ENCODE results near the gene ATP12A.

The ATP12A gene

GRCh38 chr13:24680921-24681604, 855 bp downstream of the ATP12A start:
- H3K27ac ChIP-seq (ENCODE audit: low read length): no peak overlapping the region
- H3K36me3 ChIP-seq (ENCODE audit: control insufficient read depth, low read depth, low read length): no peaks in the 10 kb centered on the region
- no peak overlapping the region for H3K9ac ChIP-seq (ENCODE audit: low read length)
- peaks cover 34% of the 10 kb centered on the region for H3K27me3 ChIP-seq (ENCODE audit: control insufficient read depth, insufficient read depth, low read length)
- peaks cover 16% of the 10 kb centered on the region for H3K4me1 ChIP-seq (ENCODE audit: control insufficient read depth, low read depth, low read length)
- no peaks in the 10 kb centered on the region for H3K9me3 ChIP-seq (ENCODE audit: control insufficient read depth, low read depth, low read length)
- H3K4me3 ChIP-seq (ENCODE audit: low read length): peak overlapping the region; percentile 59

GRCh38 chr13:24681930-24682329, 1.7 kb downstream of the ATP12A start:
- H3K4me1 ChIP-seq (ENCODE audit: control insufficient read depth, low read depth, low read length): peaks cover 16% of the 10 kb centered on the region
- no peaks in the 10 kb centered on the region for H3K36me3 ChIP-seq (ENCODE audit: control insufficient read depth, low read depth, low read length)
- no peak overlapping the region for H3K27ac ChIP-seq (ENCODE audit: low read length)
- peaks cover 34% of the 10 kb centered on the region for H3K27me3 ChIP-seq (ENCODE audit: control insufficient read depth, insufficient read depth, low read length)
- H3K4me3 ChIP-seq (ENCODE audit: low read length): no peak overlapping the region
- H3K9me3 ChIP-seq (ENCODE audit: control insufficient read depth, low read depth, low read length): no peaks in the 10 kb centered on the region
- no peak overlapping the region for H3K9ac ChIP-seq (ENCODE audit: low read length)

- Histone ChIP-seq H3K9ac (ENCODE audit: low read length) (no peak overlapping the region), H3K4me3 (ENCODE audit: low read length) (no peak overlapping the region), H3K4me1 (ENCODE audit: control insufficient read depth, low read depth, low read length) (peaks cover 16% of the 10 kb centered on the region), H3K27ac (ENCODE audit: low read length) (no peak overlapping the region), H3K9me3 (ENCODE audit: control insufficient read depth, low read depth, low read length) (no peaks in the 10 kb centered on the region), H3K36me3 (ENCODE audit: control insufficient read depth, low read depth, low read length) (no peaks in the 10 kb centered on the region), H3K27me3 (ENCODE audit: control insufficient read depth, insufficient read depth, low read length) (peaks cover 34% of the 10 kb centered on the region)
Observed at GRCh38 chr13:24682353-24682752, 2.1 kb downstream of the ATP12A start.

GRCh38 chr13:24683351-24683750, 3.1 kb downstream of the ATP12A start:
- Histone ChIP-seq H3K27ac (ENCODE audit: low read length) (no peak overlapping the region), H3K9ac (ENCODE audit: low read length) (no peak overlapping the region), H3K27me3 (ENCODE audit: control insufficient read depth, insufficient read depth, low read length) (peaks cover 34% of the 10 kb centered on the region)

DNA sequence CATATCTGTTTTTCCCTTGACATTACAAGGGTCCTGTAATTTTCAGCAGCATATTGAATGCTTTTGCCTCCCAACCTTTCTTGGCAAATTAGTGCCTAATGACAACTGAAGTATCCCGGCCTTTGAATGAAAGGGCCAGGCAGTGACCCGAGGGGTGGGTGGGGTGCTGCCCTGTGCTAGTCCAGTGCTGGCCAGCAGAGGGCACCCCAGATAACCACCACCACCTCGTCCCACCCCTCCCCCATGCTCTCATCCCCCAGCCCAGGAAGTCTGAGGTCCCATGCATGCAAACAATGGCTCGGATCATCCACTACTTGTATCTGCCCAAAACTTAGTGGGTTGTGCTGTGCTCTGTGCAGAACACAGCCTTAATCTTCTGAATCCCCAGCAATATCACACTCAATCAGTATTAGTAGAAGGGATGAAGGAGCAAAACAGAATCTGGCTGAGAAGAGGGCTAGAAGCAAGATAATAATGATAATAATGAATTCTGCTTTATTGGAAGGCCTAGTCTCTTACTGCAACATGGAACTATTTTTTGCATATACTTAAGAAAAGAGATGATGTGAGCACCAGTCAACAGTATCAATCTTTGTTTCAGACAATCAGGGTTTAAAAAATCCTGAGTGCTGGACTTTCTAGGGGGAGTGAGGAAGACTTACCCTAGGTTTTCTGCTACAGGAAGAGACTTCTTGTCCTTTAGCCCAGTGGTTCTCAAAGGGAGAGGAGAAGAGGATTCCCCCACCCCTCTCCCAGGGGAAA, 3.8 kb downstream of the ATP12A start:
- no peaks in the 10 kb centered on the region for H3K36me3 ChIP-seq (ENCODE audit: control insufficient read depth, low read depth, low read length)
- H3K4me1 ChIP-seq (ENCODE audit: control insufficient read depth, low read depth, low read length): peaks cover 16% of the 10 kb centered on the region
- H3K27me3 ChIP-seq (ENCODE audit: control insufficient read depth, insufficient read depth, low read length): peaks cover 31% of the 10 kb centered on the region
- H3K4me3 ChIP-seq (ENCODE audit: low read length): peak overlapping the region; percentile 6
- no peak overlapping the region for H3K27ac ChIP-seq (ENCODE audit: low read length)
- H3K9me3 ChIP-seq (ENCODE audit: control insufficient read depth, low read depth, low read length): no peaks in the 10 kb centered on the region
- no peak overlapping the region for H3K9ac ChIP-seq (ENCODE audit: low read length)

More at GRCh38 chr13:24683351-24683750, 3.1 kb downstream of the ATP12A start:
- Histone ChIP-seq H3K4me3 (ENCODE audit: low read length) (no peak overlapping the region), H3K4me1 (ENCODE audit: control insufficient read depth, low read depth, low read length) (peaks cover 16% of the 10 kb centered on the region), H3K36me3 (ENCODE audit: control insufficient read depth, low read depth, low read length) (no peaks in the 10 kb centered on the region), H3K9me3 (ENCODE audit: control insufficient read depth, low read depth, low read length) (no peaks in the 10 kb centered on the region)

DNA sequence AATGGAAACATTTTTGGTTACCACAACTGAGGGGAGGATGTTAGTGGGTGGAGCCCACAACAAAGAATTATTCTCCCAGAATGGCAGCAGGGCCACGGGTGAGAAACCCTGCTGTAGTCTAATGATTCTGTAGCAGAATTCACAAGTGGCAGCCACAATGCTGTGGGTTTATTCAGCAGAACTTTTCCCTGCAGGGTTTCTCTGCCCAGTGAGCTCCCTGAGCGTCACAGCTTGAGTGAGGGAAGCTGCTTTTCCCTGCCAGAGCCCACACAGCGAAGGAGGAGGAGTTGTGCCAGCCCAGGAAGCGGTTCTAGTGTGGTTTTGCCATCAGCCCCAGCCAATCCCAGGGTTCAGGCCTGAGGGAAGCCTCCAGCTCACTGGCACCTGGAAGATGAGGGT, 4.4 kb downstream of the ATP12A start:
- H3K27ac ChIP-seq (ENCODE audit: low read length): no peak overlapping the region

GRCh38 chr13:24685314-24685713, 5.1 kb downstream of the ATP12A start:
- H3K9me3 ChIP-seq (ENCODE audit: control insufficient read depth, low read depth, low read length): no peaks in the 10 kb centered on the region
- peaks cover 16% of the 10 kb centered on the region for H3K4me1 ChIP-seq (ENCODE audit: control insufficient read depth, low read depth, low read length)
- H3K27me3 ChIP-seq (ENCODE audit: control insufficient read depth, insufficient read depth, low read length): peaks cover 18% of the 10 kb centered on the region
- no peaks in the 10 kb centered on the region for H3K36me3 ChIP-seq (ENCODE audit: control insufficient read depth, low read depth, low read length)
- no peak overlapping the region for H3K27ac ChIP-seq (ENCODE audit: low read length)
- no peak overlapping the region for H3K9ac ChIP-seq (ENCODE audit: low read length)
- H3K4me3 ChIP-seq (ENCODE audit: low read length): no peak overlapping the region

More for the DNA sequence above, 4.4 kb downstream of the ATP12A start:
- Histone ChIP-seq H3K27me3 (ENCODE audit: control insufficient read depth, insufficient read depth, low read length) (peaks cover 25% of the 10 kb centered on the region), H3K4me1 (ENCODE audit: control insufficient read depth, low read depth, low read length) (peaks cover 16% of the 10 kb centered on the region), H3K9ac (ENCODE audit: low read length) (no peak overlapping the region), H3K9me3 (ENCODE audit: control insufficient read depth, low read depth, low read length) (no peaks in the 10 kb centered on the region), H3K4me3 (ENCODE audit: low read length) (no peak overlapping the region), H3K36me3 (ENCODE audit: control insufficient read depth, low read depth, low read length) (no peaks in the 10 kb centered on the region)

DNA sequence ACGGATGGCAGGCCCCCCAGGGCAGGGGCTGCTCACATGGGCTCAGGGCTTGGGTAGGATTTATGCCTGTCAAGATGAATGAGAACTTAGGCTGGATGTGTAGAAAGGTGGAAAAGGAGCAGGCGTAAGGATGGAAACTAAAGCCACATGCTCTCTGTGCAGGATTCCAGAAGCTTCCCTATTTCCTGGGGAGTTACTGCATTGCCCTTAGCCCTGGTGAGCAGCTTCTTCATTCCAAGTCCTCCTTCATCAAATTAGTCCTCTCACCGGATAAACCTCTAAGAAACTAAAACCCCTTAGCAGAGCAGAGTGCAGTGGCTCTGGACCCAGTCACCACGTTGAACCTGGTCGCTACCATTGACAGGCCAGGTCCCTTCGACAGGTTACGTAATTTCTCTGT, 7.4 kb downstream of the ATP12A start:
- no peak overlapping the region for H3K27ac ChIP-seq (ENCODE audit: low read length)
- H3K36me3 ChIP-seq (ENCODE audit: control insufficient read depth, low read depth, low read length): no peaks in the 10 kb centered on the region
- H3K9ac ChIP-seq (ENCODE audit: low read length): no peak overlapping the region
- H3K27me3 ChIP-seq (ENCODE audit: control insufficient read depth, insufficient read depth, low read length): no peaks in the 10 kb centered on the region
- no peak overlapping the region for H3K4me3 ChIP-seq (ENCODE audit: low read length)
- H3K9me3 ChIP-seq (ENCODE audit: control insufficient read depth, low read depth, low read length): no peaks in the 10 kb centered on the region
- peaks cover 16% of the 10 kb centered on the region for H3K4me1 ChIP-seq (ENCODE audit: control insufficient read depth, low read depth, low read length)

GRCh38 chr13:24688111-24688510, 7.9 kb downstream of the ATP12A start:
- Histone ChIP-seq H3K27ac (ENCODE audit: low read length) (no peak overlapping the region), H3K27me3 (ENCODE audit: control insufficient read depth, insufficient read depth, low read length) (peaks cover 4% of the 10 kb centered on the region), H3K4me1 (ENCODE audit: control insufficient read depth, low read depth, low read length) (peaks cover 16% of the 10 kb centered on the region), H3K9ac (ENCODE audit: low read length) (no peak overlapping the region), H3K9me3 (ENCODE audit: control insufficient read depth, low read depth, low read length) (no peaks in the 10 kb centered on the region), H3K36me3 (ENCODE audit: control insufficient read depth, low read depth, low read length) (no peaks in the 10 kb centered on the region), H3K4me3 (ENCODE audit: low read length) (no peak overlapping the region)

DNA sequence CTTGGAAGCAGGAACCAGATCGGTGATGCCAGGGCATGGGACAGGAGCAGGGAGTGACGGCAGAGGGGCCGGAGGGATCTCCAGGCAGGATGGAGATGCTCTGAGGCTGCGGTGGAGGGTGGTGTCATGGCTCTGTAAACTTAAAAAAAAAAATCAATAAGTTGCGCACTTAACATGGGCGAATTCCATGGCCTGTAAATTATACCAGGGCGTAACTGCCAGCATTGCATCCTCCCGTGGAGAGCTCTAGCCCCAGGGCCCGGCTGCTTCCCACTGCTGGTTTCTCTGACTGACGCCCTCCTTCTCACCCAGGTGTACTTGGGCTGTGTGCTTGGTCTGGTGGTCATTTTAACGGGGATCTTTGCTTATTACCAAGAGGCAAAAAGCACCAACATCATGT, 8.7 kb downstream of the ATP12A start:
- Histone ChIP-seq H3K9me3 (ENCODE audit: control insufficient read depth, low read depth, low read length) (no peaks in the 10 kb centered on the region), H3K36me3 (ENCODE audit: control insufficient read depth, low read depth, low read length) (no peaks in the 10 kb centered on the region), H3K27ac (ENCODE audit: low read length) (no peak overlapping the region), H3K4me3 (ENCODE audit: low read length) (no peak overlapping the region), H3K4me1 (ENCODE audit: control insufficient read depth, low read depth, low read length) (peaks cover 10% of the 10 kb centered on the region), H3K9ac (ENCODE audit: low read length) (no peak overlapping the region), H3K27me3 (ENCODE audit: control insufficient read depth, insufficient read depth, low read length) (peaks cover 12% of the 10 kb centered on the region)

DNA sequence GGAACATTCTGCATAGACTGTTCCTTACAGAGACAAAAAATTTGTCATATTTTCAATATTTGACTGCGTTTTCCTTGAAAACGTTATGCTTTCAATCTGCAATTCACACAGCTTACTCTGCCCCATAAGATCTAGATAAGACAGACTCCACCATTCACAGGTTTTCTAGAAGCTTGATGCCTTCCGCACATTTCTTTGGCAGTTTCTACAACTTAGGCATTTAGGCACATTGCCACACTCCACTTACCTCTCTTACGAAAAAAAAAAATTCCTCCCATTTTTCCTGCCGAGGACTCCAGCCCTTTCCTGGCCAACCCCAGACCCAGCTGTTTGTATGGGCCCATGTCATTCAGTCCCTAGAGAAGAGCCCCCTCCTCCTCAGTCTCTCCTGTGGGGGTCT, 11.2 kb downstream of the ATP12A start:
- Histone ChIP-seq H3K9me3 (ENCODE audit: control insufficient read depth, low read depth, low read length) (no peaks in the 10 kb centered on the region), H3K9ac (ENCODE audit: low read length) (no peak overlapping the region), H3K27me3 (ENCODE audit: control insufficient read depth, insufficient read depth, low read length) (peaks cover 12% of the 10 kb centered on the region), H3K36me3 (ENCODE audit: control insufficient read depth, low read depth, low read length) (no peaks in the 10 kb centered on the region), H3K27ac (ENCODE audit: low read length) (no peak overlapping the region), H3K4me3 (ENCODE audit: low read length) (no peak overlapping the region), H3K4me1 (ENCODE audit: control insufficient read depth, low read depth, low read length) (no peaks in the 10 kb centered on the region)

GRCh38 chr13:24692561-24692960, 12.4 kb downstream of the ATP12A start:
- Histone ChIP-seq H3K36me3 (ENCODE audit: control insufficient read depth, low read depth, low read length) (no peaks in the 10 kb centered on the region), H3K9me3 (ENCODE audit: control insufficient read depth, low read depth, low read length) (no peaks in the 10 kb centered on the region), H3K4me3 (ENCODE audit: low read length) (no peak overlapping the region), H3K4me1 (ENCODE audit: control insufficient read depth, low read depth, low read length) (no peaks in the 10 kb centered on the region), H3K27me3 (ENCODE audit: control insufficient read depth, insufficient read depth, low read length) (peaks cover 12% of the 10 kb centered on the region), H3K27ac (ENCODE audit: low read length) (no peak overlapping the region), H3K9ac (ENCODE audit: low read length) (no peak overlapping the region)
